Right hindlimb (tissue), 1 donor: Measurements from ENCODE around the gene CSH2.

Experiments used
- DNase-seq: peaks from one replicate; pipeline ENCODE4 v3.0.0-alpha.2; 2018

Gene CSH2

GRCh38 chr17:63832014-63832413 lies 41.5 kb downstream of the CSH2 start:
- no peak for DNase-seq

GRCh38 chr17:63831505-63831904 lies 42.0 kb downstream of the CSH2 start:
- no peak for DNase-seq

GRCh38 chr17:63830904-63831491 lies 42.5 kb downstream of the CSH2 start:
- DNase-seq: no peak

- DNase-seq: no peak
These were observed 43.2 kb downstream of the CSH2 start for GRCh38 chr17:63830278-63830677.

GRCh38 chr17:63828936-63829335 lies 44.5 kb downstream of the CSH2 start:
- DNase-seq: no peak

GRCh38 chr17:63827801-63828221 lies 45.7 kb downstream of the CSH2 start:
- DNase-seq: no peak

- DNase-seq: peak; percentile 97
These were observed 46.3 kb downstream of the CSH2 start, which contains the start of the genes FTSJ3 and PSMC5 for GRCh38 chr17:63827002-63827800. FTSJ3 (minus strand) TSS chr17:63827663; CDS start chr17:63826902, 761 bp downstream. PSMC5 (plus strand) TSS chr17:63827431; CDS start chr17:63827491, 60 bp downstream.

GRCh38 chr17:63826468-63827001 lies 46.9 kb downstream of the CSH2 start:
- DNase-seq: no peak

- no peak for DNase-seq
These were observed 49.1 kb downstream of the CSH2 start for GRCh38 chr17:63824362-63824761.

GRCh38 chr17:63823659-63824331 lies 49.7 kb downstream of the CSH2 start:
- DNase-seq: no peak

GRCh38 chr17:63822537-63822936 lies 50.9 kb downstream of the CSH2 start:
- no peak for DNase-seq
